CD8-positive, alpha-beta memory T cell (primary cell): Measurements from ENCODE around the gene N4BP2L1. TPM values are rescaled to one million over a fixed set of nuclear protein-coding genes. Genes with fewer than 3 reads are reported as not detected.

Source experiments
- CTCF ChIA-PET: fragments of 350-600 bp; sonication (Branson Sonifier 250); formaldehyde crosslinking; loops from one replicate; lab custom pipeline; 2021; ENCODE audit warnings: antibody characterized with exemption; lab: Charles Lee
- POLR2A ChIA-PET: fragments of 350-600 bp; sonication (Branson Sonifier 250); formaldehyde crosslinking; loops from one replicate; lab custom pipeline; 2021; ENCODE audit warnings: antibody characterized with exemption; lab: Charles Lee
- DNase-seq, 5 donors: peaks; one replicate each; pipeline versions ENCODE4 v3.0.0 to v3.0.0-alpha.2; 2020 to 2022; ENCODE audit warnings: mixed read lengths in 1 of 5
- H3K27ac ChIP-seq: one replicate; pipeline ENCODE4 v1.7.0; 2013; ENCODE audit warnings: low read depth, mild to moderate bottlenecking, low read length, moderate library complexity
- H3K27me3 ChIP-seq: 2 replicates; pipeline ENCODE4 v1.7.0; 2013; ENCODE audit warnings: low read length, mild to moderate bottlenecking; ENCODE audit not compliant: insufficient read depth, poor library complexity, severe bottlenecking
- H3K36me3 ChIP-seq: 2 replicates; pipeline ENCODE4 v1.7.0; 2013; ENCODE audit warnings: mild to moderate bottlenecking, low read length, moderate library complexity; ENCODE audit not compliant: insufficient read depth
- H3K4me1 ChIP-seq: 2 replicates; pipeline ENCODE4 v1.7.0; 2013; ENCODE audit warnings: mild to moderate bottlenecking, low read length, moderate library complexity; ENCODE audit not compliant: insufficient read depth
- H3K4me3 ChIP-seq: 2 replicates; pipeline ENCODE4 v1.7.0; 2013; ENCODE audit warnings: mild to moderate bottlenecking, low read length
- H3K9me3 ChIP-seq: 2 replicates; pipeline ENCODE4 v1.7.0; 2013; ENCODE audit warnings: mild to moderate bottlenecking, low read length
- H3K27ac Mint-ChIP-seq, 8 donors: one replicate each; pipeline ENCODE4 v1.8.0; 2020 to 2021; ENCODE audit warnings: mixed read lengths in 8 of 8, mild to moderate bottlenecking in 6 of 8, inconsistent platforms in 3 of 8, moderate library complexity in 3 of 8
- H3K27me3 Mint-ChIP-seq, 2 donors: one replicate each; pipeline ENCODE4 v1.8.0; 2020 to 2021; ENCODE audit warnings: mixed read lengths in 2 of 2, mild to moderate bottlenecking in 1 of 2, moderate library complexity in 1 of 2
- H3K36me3 Mint-ChIP-seq, 3 donors: one replicate each; pipeline ENCODE4 v1.8.0; 2020 to 2021; ENCODE audit warnings: mixed read lengths in 3 of 3, inconsistent platforms in 1 of 3, mild to moderate bottlenecking in 1 of 3
- H3K4me1 Mint-ChIP-seq, 3 donors: one replicate each; pipeline ENCODE4 v1.8.0; 2020 to 2021; ENCODE audit warnings: mixed read lengths in 3 of 3, inconsistent platforms in 1 of 3, mild to moderate bottlenecking in 1 of 3
- H3K4me3 Mint-ChIP-seq, 7 donors: one replicate each; pipeline ENCODE4 v1.8.0; 2020 to 2021; ENCODE audit warnings: mixed read lengths in 7 of 7, mild to moderate bottlenecking in 6 of 7, moderate library complexity in 4 of 7, inconsistent platforms in 2 of 7
- H3K9me3 Mint-ChIP-seq, 5 donors: one replicate each; pipeline ENCODE4 v1.8.0; 2020 to 2022; ENCODE audit warnings: mixed read lengths in 5 of 5, mild to moderate bottlenecking in 3 of 5, moderate library complexity in 2 of 5, inconsistent platforms in 1 of 5
- polyA plus RNA-seq: library from polyadenylated mRNA; unstranded; fragments of 300-500 nt; fragmentation: Illumina TruSeq; gene quantifications from one replicate; pipeline ENCODE4 v1.2.3, GENCODE V29; 2021
- total RNA-seq, 2 experiments: library from RNA; stranded (reverse); gene quantifications; one replicate each; pipeline ENCODE4 v1.2.3, GENCODE V29; 2021

The N4BP2L1 gene
- total and polyA plus RNA-seq, 3 experiments from 2014 or later: 15.1 to 54.3 (median 16.8) TPM

GRCh38 chr13:32423592-32423991, 4.3 kb downstream of the N4BP2L1 start:
- peak overlapping the region in 4 of 7 donors; percentile 2 to 73 (median 2) for H3K4me3 Mint-ChIP-seq
- H3K36me3 ChIP-seq: peaks cover 11% of the 10 kb centered on the region
- POLR2A ChIA-PET: interaction anchor here (0.6 to 2.6 kb wide), 2 partner anchors 106 to 109 kb away, joined by 3 to 8 read pairs; partner anchors contain the start of genes BRCA2 and ZAR1L
- no peaks in the 10 kb centered on the region for H3K27me3 Mint-ChIP-seq
- peak overlapping the region in 5 of 8 donors; percentile 18 to 85 (median 29) for H3K27ac Mint-ChIP-seq
- no peak overlapping the region for H3K27ac ChIP-seq
- peaks cover 50 to 65% (median 58%) of the 10 kb centered on the region in 3 donors for H3K4me1 Mint-ChIP-seq
- no peak for DNase-seq
- H3K9me3 ChIP-seq: no peaks in the 10 kb centered on the region
- peaks cover 9 to 64% (median 21%) of the 10 kb centered on the region in 3 donors for H3K36me3 Mint-ChIP-seq
- CTCF ChIA-PET: interaction anchor here (1.3 to 2.2 kb wide), 2 partner anchors 9 to 19 kb away, joined by 4 to 7 read pairs; no protein-coding TSS in a partner anchor
- H3K27me3 ChIP-seq: no peaks in the 10 kb centered on the region
- no peak overlapping the region for H3K4me3 ChIP-seq
- peaks cover 0 to 3% (median 0%) of the 10 kb centered on the region in 5 donors for H3K9me3 Mint-ChIP-seq
- peaks cover 27% of the 10 kb centered on the region for H3K4me1 ChIP-seq

- Histone ChIP-seq H3K27me3 (no peaks in the 10 kb centered on the region), H3K36me3 (peaks cover 11% of the 10 kb centered on the region), H3K9me3 (no peaks in the 10 kb centered on the region), H3K4me1 (peaks cover 13% of the 10 kb centered on the region), H3K27ac (no peak overlapping the region), H3K4me3 (no peak overlapping the region)
- CTCF ChIA-PET: no interaction called here
- peaks cover 36 to 60% (median 47%) of the 10 kb centered on the region in 3 donors for H3K4me1 Mint-ChIP-seq
- peaks cover 0 to 3% (median 2%) of the 10 kb centered on the region in 5 donors for H3K9me3 Mint-ChIP-seq
- DNase-seq: no peak
- no peak overlapping the region for H3K27ac Mint-ChIP-seq
- POLR2A ChIA-PET: no interaction called here
- peaks cover 15 to 51% (median 26%) of the 10 kb centered on the region in 3 donors for H3K36me3 Mint-ChIP-seq
- no peak overlapping the region for H3K4me3 Mint-ChIP-seq
- peaks cover 0 to 2% of the 10 kb centered on the region in 2 donors for H3K27me3 Mint-ChIP-seq
Observed at GRCh38 chr13:32419862-32420261, 8.1 kb downstream of the N4BP2L1 start.

- peaks cover 0 to 2% of the 10 kb centered on the region in 2 donors for H3K27me3 Mint-ChIP-seq
- no peaks in the 10 kb centered on the region for H3K4me1 ChIP-seq
- POLR2A ChIA-PET: interaction anchor here (0.6 kb wide), 1 partner anchor 27 kb away, joined by 3 read pairs; no protein-coding TSS in a partner anchor
Observed at GRCh38 chr13:32417995-32418394, 9.9 kb downstream of the N4BP2L1 start.

GRCh38 chr13:32415019-32415418, 12.9 kb downstream of the N4BP2L1 start:
- H3K27me3 Mint-ChIP-seq: peaks cover 0 to 2% of the 10 kb centered on the region in 2 donors

More at GRCh38 chr13:32417995-32418394, 9.9 kb downstream of the N4BP2L1 start:
- DNase-seq: no peak
- Mint-ChIP-seq H3K27ac (peak overlapping the region in 2 of 8 donors; percentile 22 to 68), H3K36me3 (peaks cover 15 to 49% (median 25%) of the 10 kb centered on the region in 3 donors), H3K4me3 (no peak overlapping the region), H3K4me1 (peaks cover 27 to 51% (median 31%) of the 10 kb centered on the region in 3 donors), H3K9me3 (peaks cover 0 to 3% (median 2%) of the 10 kb centered on the region in 5 donors)
- H3K4me3 ChIP-seq: no peak overlapping the region
- no peaks in the 10 kb centered on the region for H3K27me3 ChIP-seq
- no peak overlapping the region for H3K27ac ChIP-seq
- no peaks in the 10 kb centered on the region for H3K9me3 ChIP-seq
- peaks cover 6% of the 10 kb centered on the region for H3K36me3 ChIP-seq
- CTCF ChIA-PET: no interaction called here

GRCh38 chr13:32414580-32414979, 13.3 kb downstream of the N4BP2L1 start:
- no peaks in the 10 kb centered on the region for H3K9me3 ChIP-seq
- peaks cover 20 to 51% (median 27%) of the 10 kb centered on the region in 3 donors for H3K4me1 Mint-ChIP-seq
- peaks cover 0 to 2% of the 10 kb centered on the region in 2 donors for H3K27me3 Mint-ChIP-seq
- ChIA-PET CTCF (interaction anchor here (1.1 to 1.6 kb wide), 2 partner anchors 9 to 17 kb away, joined by 4 to 7 read pairs; no protein-coding TSS in a partner anchor), POLR2A (no interaction called here)
- H3K9me3 Mint-ChIP-seq: peaks cover 0 to 3% (median 2%) of the 10 kb centered on the region in 5 donors
- no peaks in the 10 kb centered on the region for H3K4me1 ChIP-seq
- no peak overlapping the region for H3K4me3 Mint-ChIP-seq
- H3K36me3 ChIP-seq: no peaks in the 10 kb centered on the region
- H3K27me3 ChIP-seq: no peaks in the 10 kb centered on the region
- peak overlapping the region in 1 of 8 donors; percentile 19 for H3K27ac Mint-ChIP-seq
- no peak overlapping the region for H3K4me3 ChIP-seq
- no peak for DNase-seq
- no peak overlapping the region for H3K27ac ChIP-seq
- H3K36me3 Mint-ChIP-seq: peaks cover 9 to 48% (median 11%) of the 10 kb centered on the region in 3 donors

More at GRCh38 chr13:32415019-32415418, 12.9 kb downstream of the N4BP2L1 start:
- Histone ChIP-seq H3K9me3 (no peaks in the 10 kb centered on the region), H3K27ac (no peak overlapping the region), H3K27me3 (no peaks in the 10 kb centered on the region), H3K36me3 (peaks cover 4% of the 10 kb centered on the region), H3K4me3 (no peak overlapping the region), H3K4me1 (no peaks in the 10 kb centered on the region)
- H3K36me3 Mint-ChIP-seq: peaks cover 13 to 48% (median 15%) of the 10 kb centered on the region in 3 donors
- ChIA-PET POLR2A (interaction anchor here (0.7 kb wide), 1 partner anchor 100 kb away, joined by 3 read pairs; the partner anchor contains the start of genes BRCA2 and ZAR1L), CTCF (interaction anchor here (1.6 kb wide), 1 partner anchor 9 kb away, joined by 7 read pairs; no protein-coding TSS in a partner anchor)
- peaks cover 0 to 3% (median 2%) of the 10 kb centered on the region in 5 donors for H3K9me3 Mint-ChIP-seq
- H3K4me3 Mint-ChIP-seq: no peak overlapping the region
- DNase-seq: no peak
- H3K4me1 Mint-ChIP-seq: peaks cover 18 to 50% (median 24%) of the 10 kb centered on the region in 3 donors
- H3K27ac Mint-ChIP-seq: peak overlapping the region in 1 of 8 donors; percentile 19

- H3K9me3 ChIP-seq: no peaks in the 10 kb centered on the region
- H3K27me3 Mint-ChIP-seq: peaks cover 0 to 2% of the 10 kb centered on the region in 2 donors
- peaks cover 26 to 58% (median 31%) of the 10 kb centered on the region in 3 donors for H3K4me1 Mint-ChIP-seq
- DNase-seq: no peak
- no peaks in the 10 kb centered on the region for H3K36me3 ChIP-seq
- ChIA-PET POLR2A (no interaction called here), CTCF (no interaction called here)
- no peak overlapping the region for H3K4me3 Mint-ChIP-seq
- peaks cover 3% of the 10 kb centered on the region for H3K4me1 ChIP-seq
- peaks cover 0 to 2% (median 0%) of the 10 kb centered on the region in 5 donors for H3K9me3 Mint-ChIP-seq
- no peak overlapping the region for H3K4me3 ChIP-seq
- H3K27me3 ChIP-seq: no peaks in the 10 kb centered on the region
- H3K36me3 Mint-ChIP-seq: peaks cover 6 to 48% (median 7%) of the 10 kb centered on the region in 3 donors
- H3K27ac Mint-ChIP-seq: peak overlapping the region in 1 of 8 donors; percentile 17
- no peak overlapping the region for H3K27ac ChIP-seq
Observed at GRCh38 chr13:32413284-32413683, 14.6 kb downstream of the N4BP2L1 start.

GRCh38 chr13:32409561-32410421, 18.1 kb downstream of the N4BP2L1 start:
- H3K4me3 Mint-ChIP-seq: no peak overlapping the region
- H3K27ac Mint-ChIP-seq: peak overlapping the region in 3 of 8 donors; percentile 64 to 76 (median 70)
- peaks cover 0 to 68% (median 15%) of the 10 kb centered on the region in 3 donors for H3K36me3 Mint-ChIP-seq
- Histone ChIP-seq H3K27ac (no peak overlapping the region), H3K9me3 (no peaks in the 10 kb centered on the region), H3K4me1 (peaks cover 3% of the 10 kb centered on the region), H3K36me3 (peaks cover 10% of the 10 kb centered on the region), H3K27me3 (no peaks in the 10 kb centered on the region), H3K4me3 (no peak overlapping the region)
- DNase-seq: no peak
- POLR2A ChIA-PET: interaction anchor here (0.6 kb wide), 1 partner anchor 13 kb away, joined by 3 read pairs; no protein-coding TSS in a partner anchor
- H3K27me3 Mint-ChIP-seq: no peaks in the 10 kb centered on the region
- CTCF ChIA-PET: no interaction called here
- peaks cover 25 to 51% (median 41%) of the 10 kb centered on the region in 3 donors for H3K4me1 Mint-ChIP-seq
- no peaks in the 10 kb centered on the region for H3K9me3 Mint-ChIP-seq
